HG03432 (cell line): ENCODE results near the gene MCF2L2.

Source experiments
- ATAC-seq: cut with Tn5 transposase; IDR thresholded peaks from one replicate; pipeline ENCODE4 v1.9.1; 2021; ENCODE audit warnings: mild to moderate bottlenecking, moderate library complexity; ENCODE audit not compliant: unreplicated experiment

The MCF2L2 gene

GRCh38 chr3:183330881-183331280 is 97.5 kb downstream of the MCF2L2 start:
- no peak for ATAC-seq

DNA sequence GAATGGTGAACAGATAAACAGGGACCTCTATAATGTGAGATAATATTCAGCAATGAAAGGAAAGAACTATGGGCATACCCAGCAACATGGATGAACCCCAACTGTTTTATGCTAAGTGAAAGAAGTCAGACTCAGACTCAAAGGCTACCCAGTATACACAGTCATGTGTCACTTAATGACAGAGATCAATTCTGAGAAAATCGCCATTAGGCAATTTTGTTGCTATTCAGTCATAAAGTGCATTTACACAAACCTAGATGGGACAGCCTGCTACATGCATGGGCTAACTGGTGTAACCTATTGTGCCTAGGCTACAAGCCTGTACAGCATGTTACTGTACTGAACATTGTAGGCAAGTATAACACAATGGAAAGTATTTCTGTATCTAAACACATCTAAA is 98.9 kb downstream of the MCF2L2 start:
- ATAC-seq, result no peak

DNA sequence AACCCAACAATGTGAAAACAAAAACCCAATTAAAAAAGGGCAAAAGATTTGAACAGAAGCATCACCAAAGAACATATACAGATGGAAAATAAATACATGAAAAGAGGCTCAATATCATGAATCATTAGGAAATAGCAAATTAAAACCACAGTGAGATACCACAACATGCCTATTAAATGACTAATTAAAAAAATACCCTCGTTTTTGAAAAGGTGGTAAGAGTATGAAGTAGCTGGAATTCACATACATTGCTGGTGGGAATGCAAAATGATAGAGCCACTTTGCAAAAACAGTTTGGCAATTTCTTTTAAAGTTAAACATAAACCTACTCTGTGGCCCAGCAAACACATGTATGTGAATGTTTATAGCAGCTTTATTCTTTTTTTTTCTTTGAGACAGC is 99.6 kb downstream of the MCF2L2 start:
- no peak for ATAC-seq

DNA sequence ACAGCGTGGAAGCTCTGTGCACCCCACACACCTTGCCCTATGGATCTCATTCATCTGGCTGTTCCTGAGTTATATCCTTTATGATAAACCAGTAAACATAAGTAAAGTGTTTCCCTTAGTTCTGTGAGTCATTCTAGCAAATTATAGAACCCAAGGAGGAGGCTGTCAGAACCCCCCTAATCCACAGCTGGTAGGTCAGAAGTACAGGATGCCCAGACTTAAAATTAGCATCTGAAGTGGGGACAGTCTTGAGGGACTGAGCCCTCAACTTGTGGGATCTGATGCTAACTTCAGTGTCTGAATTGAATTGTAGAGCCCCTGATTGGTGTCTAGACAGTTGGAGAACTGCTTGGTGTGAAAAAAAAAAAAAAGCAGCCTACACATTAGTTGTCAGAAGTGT is 100.3 kb downstream of the MCF2L2 start:
- ATAC-seq, result no peak

GRCh38 chr3:183327343-183327742 is 101.1 kb downstream of the MCF2L2 start:
- no peak for ATAC-seq

DNA sequence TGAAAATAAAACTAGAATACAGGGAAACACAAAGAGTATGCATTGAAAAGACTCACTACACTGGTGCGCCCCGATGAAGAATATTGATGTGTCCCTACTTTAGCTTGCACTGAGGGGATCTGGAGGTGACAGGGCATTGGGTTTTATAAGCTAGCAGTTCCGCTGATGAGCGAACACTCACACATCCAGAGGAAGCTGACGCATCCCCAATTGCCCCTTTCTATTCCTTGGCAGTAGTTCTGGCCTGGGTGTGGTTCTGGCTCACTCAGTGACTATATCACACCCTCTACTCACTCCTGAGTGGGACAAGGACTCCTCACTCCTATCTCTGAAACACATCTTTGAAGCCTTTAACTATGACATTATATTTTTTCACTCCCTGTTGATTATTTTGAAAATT is 104.3 kb downstream of the MCF2L2 start:
- no peak for ATAC-seq

DNA sequence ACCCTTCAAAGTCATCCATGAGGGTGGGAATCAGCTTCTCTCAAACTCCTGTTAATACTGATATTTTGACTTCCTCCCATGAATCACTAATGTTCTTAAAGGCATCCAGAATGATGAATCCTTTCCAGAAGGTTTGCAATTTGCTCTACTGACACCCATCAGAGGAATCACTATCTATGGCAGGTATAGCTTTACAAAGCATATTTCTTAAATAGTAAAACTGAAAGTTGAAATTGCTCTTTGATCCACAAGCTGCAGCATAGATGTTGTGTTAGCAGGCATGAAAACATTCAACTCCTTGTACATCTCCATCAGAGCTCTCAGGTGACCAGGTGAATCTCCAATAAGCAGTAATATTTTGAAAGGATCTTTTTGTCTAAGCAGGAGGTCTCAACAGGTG is 109.0 kb downstream of the MCF2L2 start:
- no peak for ATAC-seq

GRCh38 chr3:183318877-183319276 is 109.5 kb downstream of the MCF2L2 start:
- ATAC-seq, result no peak

DNA sequence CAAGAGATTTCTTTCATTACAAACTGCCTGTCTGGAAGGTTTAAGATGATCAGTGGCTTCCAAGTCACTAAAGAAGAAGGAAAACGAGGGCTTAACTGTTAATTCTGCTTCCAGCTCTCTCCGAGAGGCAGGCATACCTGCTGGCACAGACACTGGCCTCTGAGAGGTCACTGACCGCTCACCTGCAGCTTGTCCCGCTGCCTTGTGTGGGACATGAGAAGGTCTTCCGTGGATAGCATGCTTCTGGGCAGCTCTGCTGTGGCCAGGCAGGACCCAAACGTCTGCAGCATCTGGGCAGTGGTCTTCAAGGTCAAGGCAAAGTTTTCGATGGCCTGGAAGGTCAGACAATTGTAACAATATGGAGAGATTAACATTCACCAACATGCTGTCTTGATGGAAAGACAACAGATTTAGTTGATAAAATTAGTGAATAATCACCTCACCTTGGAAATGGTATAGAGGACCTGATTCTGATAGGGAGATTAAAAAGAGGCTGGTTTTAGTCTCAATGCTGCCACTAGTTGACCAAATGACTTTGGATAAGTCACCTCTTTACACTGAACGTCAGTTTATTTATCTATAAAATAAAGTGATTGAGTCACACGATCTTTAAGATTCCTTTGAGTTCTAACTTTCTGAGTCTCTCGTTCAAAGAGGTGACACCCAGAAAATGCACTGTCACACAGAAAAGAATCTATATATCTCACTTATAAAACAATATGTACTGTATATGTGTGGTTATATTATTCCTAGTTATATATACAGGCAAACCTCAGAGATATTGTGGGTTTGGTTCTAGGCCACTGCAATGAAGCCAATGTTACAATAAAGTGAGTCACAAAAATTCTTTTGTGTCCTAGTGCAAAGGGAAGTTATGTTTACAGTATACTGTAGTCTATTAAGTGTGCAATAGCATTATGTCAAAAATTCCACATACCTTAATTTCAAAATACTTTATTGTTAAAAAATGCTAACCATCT is 110.2 kb downstream of the MCF2L2 start:
- ATAC-seq, result no peak

GRCh38 chr3:183317271-183317670 is 111.1 kb downstream of the MCF2L2 start:
- ATAC-seq, result no peak

DNA sequence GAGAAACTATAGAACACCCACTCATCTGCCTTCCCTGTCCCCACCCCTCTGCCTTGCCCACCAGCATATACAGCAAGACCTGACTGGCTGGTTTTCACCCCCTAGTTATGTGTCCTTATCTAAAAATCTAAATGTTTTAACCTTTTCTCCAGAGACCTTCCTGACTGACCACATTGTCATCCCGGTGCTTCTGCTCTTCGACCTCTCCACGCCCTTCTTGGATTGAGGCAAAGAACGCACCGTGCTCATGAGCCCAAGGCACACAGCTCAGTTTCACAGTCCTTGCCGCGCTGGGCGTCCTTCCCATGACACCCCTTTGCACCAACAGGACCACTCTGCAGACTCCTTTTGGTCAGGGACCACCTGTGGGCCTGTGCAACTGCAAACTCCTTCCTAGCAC is 112.7 kb downstream of the MCF2L2 start:
- ATAC-seq, result no peak

DNA sequence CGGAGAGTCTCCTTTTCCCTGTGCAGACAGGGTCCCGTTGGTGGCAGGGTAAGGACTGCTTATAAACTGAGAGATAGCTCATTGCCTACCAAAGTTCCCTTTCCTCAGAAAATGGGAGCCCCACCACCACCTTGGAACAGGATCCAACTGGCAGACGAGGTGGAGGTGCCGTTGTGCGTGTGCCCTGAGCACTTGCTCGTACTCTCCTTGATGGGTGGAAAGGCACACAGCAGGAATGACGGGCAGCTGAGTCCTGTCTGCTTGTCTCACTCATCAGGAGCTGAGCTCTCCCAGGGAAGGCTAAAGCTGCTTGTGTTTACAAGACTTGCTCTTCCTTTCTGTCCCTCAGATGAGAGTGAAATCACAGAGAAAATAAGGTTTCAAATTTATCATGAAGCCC is 114.7 kb downstream of the MCF2L2 start:
- ATAC-seq, result no peak

DNA sequence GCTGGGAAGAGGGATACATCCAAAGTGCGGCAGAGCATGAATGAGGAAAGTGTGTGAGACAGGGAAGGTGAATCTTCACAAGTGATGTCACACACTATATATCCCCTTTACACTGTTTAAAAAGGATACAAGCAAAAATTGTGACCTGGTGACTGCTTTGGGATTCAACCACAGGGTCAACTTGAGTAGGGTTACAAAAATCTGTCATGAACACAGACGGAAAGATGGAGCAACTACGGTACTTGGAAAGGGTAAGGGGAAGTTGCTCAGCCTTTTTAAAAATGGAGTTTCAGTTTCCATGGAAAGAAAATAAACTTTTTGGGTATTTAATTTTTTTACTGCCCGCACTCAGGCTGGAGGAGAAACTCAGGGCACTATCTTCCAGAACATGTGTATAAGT is 115.1 kb downstream of the MCF2L2 start:
- no peak for ATAC-seq

DNA sequence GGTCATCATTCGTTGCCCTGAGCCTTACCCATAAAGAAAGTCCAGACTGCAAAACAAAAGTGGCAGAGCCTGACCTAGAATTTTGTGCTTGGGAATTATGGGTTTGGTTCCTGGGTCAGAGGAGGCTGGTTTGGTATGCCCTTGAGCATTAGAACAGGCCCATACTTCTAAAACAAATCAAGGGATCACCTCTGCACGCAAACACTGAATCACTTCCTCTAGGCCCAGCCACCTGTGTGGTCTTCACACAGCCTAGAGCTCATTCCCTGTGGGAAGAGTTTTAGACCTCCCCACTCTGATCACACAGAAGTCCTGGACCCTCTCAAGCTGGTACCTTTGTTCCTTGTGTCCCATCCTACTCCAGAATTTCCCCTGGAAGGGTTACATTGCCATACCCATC is 116.0 kb downstream of the MCF2L2 start:
- ATAC-seq, result no peak

DNA sequence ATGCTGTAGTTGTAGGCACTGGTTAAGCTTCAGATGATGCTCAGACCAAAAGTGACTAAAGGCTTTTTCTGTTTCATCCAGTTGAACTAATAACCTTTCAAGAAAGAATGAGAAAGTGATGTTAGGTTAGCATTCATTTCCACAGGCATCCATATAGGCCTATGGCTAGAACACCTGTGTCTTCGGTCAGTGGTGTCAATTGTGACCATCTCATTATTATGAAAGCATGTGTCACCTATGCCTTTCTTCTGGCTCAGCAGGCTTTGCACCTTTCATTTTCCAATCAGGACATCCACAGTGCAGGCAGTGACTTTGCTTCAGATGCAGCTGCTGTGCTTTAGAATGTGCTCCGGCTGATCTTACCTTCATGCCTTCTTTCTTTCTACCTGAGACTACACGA is 117.5 kb downstream of the MCF2L2 start:
- no peak for ATAC-seq

GRCh38 chr3:183309276-183309675 is 119.1 kb downstream of the MCF2L2 start:
- ATAC-seq, result no peak

DNA sequence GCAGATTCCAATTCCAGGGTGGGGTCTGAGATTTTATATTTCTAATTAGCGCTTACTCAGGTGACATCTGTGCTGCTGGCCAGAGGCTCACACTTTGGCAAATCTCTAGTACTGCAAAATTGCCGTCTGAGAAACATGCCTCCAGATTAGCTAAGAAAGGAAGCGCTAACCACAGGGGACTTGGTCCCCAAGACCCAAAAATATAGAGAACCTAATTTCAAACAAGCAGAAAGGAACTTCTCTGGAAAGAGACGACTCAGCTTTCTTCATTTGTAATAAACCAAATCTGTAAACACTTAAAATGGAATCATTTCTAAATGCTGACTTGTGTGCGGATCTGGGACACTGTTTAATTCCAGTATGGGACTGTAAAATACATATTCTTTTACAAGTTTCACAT is 119.7 kb downstream of the MCF2L2 start:
- ATAC-seq, result no peak

GRCh38 chr3:183307749-183308148 is 120.7 kb downstream of the MCF2L2 start:
- ATAC-seq, result no peak

DNA sequence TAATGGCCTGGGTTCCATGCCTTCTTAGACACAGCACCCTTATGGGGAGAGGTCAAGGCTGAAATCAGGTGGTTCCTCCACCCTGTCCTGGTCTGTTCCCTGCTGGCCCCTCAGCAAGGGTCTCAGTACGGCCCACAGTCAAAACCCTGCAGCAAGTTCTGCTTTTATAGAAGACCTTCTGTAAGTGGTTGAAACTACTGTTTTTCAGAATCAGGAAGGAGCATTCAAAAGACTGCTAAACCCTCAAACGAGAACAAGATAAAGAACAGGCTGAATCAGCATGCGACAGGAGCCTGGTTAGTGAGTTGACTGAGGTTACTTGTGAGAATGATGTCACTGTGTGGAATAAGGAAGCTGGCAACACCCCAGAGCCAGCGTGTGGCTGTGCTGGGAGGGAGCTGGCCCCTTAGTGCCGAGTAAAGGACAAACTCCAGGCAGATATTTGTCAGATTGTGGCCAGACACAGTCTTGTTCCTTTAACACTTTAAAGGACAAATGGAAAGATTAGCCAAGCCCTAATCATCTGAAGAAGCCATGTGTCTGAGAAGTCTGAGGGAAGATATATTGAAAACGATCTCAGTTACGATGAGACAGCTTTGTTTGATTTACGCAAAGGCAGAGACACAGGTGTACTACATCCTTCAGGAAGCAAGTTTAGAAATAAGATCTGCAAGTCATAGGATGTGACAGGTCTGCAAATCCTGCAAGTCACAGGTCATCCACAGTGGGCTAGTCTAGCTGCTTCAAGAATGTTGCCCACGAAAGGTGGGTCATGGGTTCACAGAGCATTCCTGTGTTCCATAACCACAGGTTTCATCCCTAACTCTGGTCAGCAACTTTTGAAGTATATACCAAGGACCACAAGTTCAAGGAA is 121.4 kb downstream of the MCF2L2 start:
- ATAC-seq, result peak; percentile 92

DNA sequence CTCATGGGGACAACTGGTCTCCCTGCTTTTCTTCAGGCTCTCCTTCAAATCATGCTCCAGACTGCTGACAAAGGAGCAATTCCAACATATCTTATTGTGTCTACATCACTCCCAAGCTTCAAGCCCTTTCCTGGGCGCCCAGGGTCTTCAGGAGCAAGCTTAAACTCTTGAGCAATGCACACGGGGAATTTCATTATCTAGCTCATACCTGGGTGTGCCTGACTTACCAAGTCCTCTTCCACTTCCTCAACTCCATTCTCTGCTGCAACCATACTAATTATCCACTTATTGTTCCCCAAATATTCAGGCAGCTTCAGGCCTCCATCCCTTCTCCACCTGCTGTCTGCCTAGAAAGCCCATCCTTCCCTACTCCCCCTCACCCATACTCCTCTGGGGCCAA is 124.7 kb downstream of the MCF2L2 start:
- ATAC-seq, result no peak

GRCh38 chr3:183301937-183302580 is 126.4 kb downstream of the MCF2L2 start:
- ATAC-seq, result no peak
